ENCODE measurements around the gene FHOD3. TPM values are rescaled to one million over a fixed set of nuclear protein-coding genes. Genes with fewer than 3 reads are reported as not detected.

The FHOD3 gene
- total RNA-seq, 1 donor from 2014 or later: 347 TPM

- DNase-seq (no peak), ATAC-seq (peak; percentile 23)
- intact Hi-C loops (cut with micrococcal nuclease): no loop called here
Observed at GRCh38 chr18:36312806-36313395, 15.4 kb downstream of the FHOD3 start.

- intact Hi-C loops (cut with micrococcal nuclease): no loop called here
- ATAC-seq (peak; percentile 25), DNase-seq (no peak)
Observed at GRCh38 chr18:36314098-36314497, 16.6 kb downstream of the FHOD3 start.

GRCh38 chr18:36314754-36315153 lies 17.2 kb downstream of the FHOD3 start:
- ATAC-seq (no peak), DNase-seq (no peak)
- intact Hi-C loops (cut with micrococcal nuclease): no loop called here

DNA sequence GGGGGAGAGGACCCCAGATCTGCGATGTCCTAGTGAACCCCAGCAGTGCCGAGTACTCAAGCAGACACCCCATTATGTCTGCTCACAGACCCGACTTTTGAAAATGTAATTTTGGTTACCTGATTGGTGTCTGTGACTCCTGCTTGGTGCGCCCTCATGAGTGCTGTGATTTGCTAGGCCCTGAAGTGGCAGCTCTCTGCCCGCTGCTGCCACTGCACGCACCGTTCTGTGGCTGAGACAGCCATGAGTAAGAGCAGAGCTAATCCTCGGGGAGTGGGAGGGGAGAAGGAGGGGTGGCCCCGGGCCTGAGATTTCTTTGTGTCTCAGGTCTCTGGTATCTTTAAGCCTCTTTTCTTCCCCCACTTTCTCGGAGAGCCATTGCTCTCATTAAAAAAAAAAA lies 18.2 kb downstream of the FHOD3 start:
- DNase-seq (peak; percentile 50), ATAC-seq (peak; percentile 86)
- intact Hi-C loops (cut with micrococcal nuclease): no loop called here

GRCh38 chr18:36316246-36316645 lies 18.7 kb downstream of the FHOD3 start:
- intact Hi-C loops (cut with micrococcal nuclease): no loop called here
- no peak for ATAC-seq
- DNase-seq: no peak

GRCh38 chr18:36321658-36322407 lies 24.3 kb downstream of the FHOD3 start:
- peak; percentile 35 for ATAC-seq
- intact Hi-C loops (cut with micrococcal nuclease): no loop called here

GRCh38 chr18:36322408-36322728 lies 24.9 kb downstream of the FHOD3 start:
- intact Hi-C loops (cut with micrococcal nuclease): no loop called here
- no peak for ATAC-seq

More at GRCh38 chr18:36321658-36322407, 24.3 kb downstream of the FHOD3 start:
- no peak for DNase-seq

GRCh38 chr18:36322734-36323133 lies 25.2 kb downstream of the FHOD3 start:
- DNase-seq (no peak), ATAC-seq (peak; percentile 20)
- intact Hi-C loops (cut with micrococcal nuclease): no loop called here

More at GRCh38 chr18:36322408-36322728, 24.9 kb downstream of the FHOD3 start:
- no peak for DNase-seq

DNA sequence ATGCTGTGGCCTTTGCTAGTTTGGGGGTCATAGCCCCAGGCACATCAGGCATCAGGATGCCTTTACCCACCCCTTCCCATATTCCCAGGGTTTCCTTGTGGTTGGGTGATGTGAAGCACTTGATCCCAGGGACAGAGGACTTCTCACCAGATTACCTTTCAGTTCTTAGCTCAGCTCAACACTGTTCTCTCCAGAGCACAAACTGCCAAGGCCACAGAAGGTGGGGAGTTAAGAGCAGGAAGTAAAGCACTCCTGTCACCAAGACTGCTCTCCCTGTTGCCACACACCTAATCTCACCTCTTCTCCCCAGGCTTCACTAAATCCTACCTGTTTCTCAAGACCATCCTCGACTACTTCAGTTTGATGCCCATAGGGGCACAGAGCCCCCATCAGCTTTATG lies 25.9 kb downstream of the FHOD3 start:
- no peak for DNase-seq
- intact Hi-C loops (cut with micrococcal nuclease): no loop called here
- no peak for ATAC-seq

DNA sequence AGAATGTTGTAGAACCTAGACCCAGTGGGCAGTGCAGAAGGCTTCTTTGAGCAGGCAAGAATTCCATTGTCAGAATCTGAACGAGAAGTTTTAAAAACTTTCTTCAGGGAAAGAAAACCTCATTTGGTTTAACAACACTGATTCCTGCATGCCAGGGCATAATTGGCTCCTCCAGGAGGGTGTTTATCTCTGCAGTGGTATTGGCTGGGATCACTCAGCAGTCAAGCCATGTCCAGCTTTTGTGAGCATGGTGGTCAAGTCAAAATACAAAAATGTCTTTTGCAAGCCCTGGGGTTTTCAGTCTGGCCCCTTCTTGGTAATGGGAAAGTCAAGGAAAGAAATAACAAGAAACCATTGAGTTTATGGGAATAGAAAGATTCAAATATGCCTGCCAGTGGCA lies 28.3 kb downstream of the FHOD3 start:
- no peak for DNase-seq
- intact Hi-C loops (cut with micrococcal nuclease): no loop called here
- ATAC-seq: no peak

DNA sequence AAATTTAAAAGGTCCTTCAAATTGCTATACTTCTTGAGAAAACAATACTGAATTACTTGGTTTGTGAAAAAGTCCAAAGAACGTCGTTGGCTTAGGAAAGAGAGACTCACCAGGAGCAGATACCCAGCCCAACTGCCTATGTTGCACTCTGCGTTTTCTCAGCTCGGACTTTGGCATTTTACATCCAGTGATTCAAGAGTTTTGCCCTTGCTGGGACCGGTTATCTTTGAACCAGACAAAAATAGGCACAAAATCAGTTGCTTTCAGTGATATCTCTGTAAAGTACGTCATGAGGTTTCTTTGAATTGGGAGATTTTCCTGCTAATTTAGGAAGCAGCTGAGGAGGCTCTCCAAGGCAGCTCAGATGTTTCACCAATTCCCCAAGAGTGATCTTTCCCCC lies 29.3 kb downstream of the FHOD3 start:
- DNase-seq (no peak), ATAC-seq (peak; percentile 65)
- intact Hi-C loops (cut with micrococcal nuclease): no loop called here

GRCh38 chr18:36327352-36328316 lies 30.1 kb downstream of the FHOD3 start:
- ATAC-seq (peak; percentile 80), DNase-seq (no peak)

DNA sequence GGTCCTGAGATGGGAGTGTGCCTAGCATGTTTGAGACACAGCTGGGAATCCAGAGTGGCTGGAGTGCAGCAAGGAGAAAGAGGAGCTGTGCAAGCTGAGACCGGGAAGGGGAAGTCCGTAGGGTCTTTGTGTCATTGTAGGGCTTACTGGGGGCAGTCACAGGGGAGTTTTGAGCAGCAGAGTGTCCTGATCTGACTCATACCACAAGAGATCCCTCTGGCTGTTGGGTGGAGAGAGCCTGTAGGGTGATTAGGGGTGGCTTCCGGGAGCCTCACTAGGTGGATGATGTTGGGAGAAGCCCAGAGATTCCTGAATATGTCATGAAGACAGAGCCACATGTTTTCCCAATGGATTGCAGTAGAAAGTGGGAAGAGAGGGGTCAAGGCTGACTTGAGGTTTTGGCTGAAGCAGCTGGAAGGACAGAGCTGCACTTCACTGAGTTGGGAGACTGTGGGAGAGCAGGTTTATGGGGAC lies 30.9 kb downstream of the FHOD3 start:
- peak; percentile 1 for ATAC-seq
- DNase-seq: no peak

More at GRCh38 chr18:36327352-36328316, 30.1 kb downstream of the FHOD3 start:
- intact Hi-C loops (cut with micrococcal nuclease): no loop called here

DNA sequence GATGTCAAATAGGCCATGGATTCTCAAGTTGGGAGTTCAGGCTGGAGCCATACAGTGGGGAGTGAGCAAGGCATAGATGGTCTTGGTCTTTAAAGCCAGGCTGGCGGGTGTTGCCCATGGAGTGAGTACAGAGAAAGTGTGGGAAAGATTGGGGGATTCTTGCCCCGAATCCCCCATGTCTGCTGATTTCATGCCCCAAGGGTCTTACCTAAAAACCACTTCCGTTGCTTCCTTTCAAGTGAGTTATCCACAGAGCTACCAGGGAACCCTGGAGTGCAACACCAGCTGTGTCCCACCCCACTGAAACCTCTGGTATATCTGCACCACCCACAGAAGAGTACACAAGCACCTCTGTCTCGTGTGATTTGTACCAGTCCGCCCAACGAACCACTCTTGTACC lies 31.4 kb downstream of the FHOD3 start:
- no peak for ATAC-seq
- intact Hi-C loops (cut with micrococcal nuclease): no loop called here

More for the DNA sequence above, 30.9 kb downstream of the FHOD3 start:
- intact Hi-C loops (cut with micrococcal nuclease): no loop called here

DNA sequence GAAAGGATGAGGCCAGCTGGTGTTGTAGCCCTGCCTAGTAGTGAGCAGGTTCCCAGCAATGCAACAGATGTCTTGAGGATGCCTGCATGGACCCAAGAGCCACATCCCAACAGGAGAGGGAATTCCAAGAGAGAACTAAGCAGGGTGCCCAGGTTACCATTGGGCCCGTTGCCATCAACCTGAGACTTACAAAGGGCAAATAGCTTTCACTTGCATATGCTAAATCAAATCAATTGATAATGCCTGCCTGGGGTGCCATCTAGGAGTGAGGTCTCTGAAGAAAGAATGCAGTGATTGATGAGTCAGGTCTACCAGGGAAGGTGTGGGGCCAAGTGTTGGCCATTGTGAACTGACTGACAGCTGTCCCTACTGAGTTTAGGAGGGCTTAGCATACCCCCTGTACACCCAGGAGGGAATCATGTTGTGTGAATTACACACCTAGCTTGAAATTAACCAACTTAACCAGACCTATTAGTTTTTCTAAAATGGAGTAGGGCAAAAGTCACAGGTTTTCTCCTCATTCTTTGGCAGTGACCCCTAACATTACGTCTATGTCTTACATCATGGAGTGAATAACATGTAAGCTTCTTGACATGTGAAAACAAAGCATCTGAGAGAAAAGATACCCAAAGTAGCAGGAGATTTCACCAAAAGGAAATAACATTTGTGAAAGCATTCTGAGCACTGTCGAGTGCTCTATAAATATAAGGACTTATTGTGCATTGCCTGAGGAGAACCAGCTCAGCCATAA lies 32.3 kb downstream of the FHOD3 start:
- ATAC-seq (no peak), DNase-seq (no peak)
- intact Hi-C loops (cut with micrococcal nuclease): no loop called here

More for the DNA sequence above, 31.4 kb downstream of the FHOD3 start:
- DNase-seq: no peak

DNA sequence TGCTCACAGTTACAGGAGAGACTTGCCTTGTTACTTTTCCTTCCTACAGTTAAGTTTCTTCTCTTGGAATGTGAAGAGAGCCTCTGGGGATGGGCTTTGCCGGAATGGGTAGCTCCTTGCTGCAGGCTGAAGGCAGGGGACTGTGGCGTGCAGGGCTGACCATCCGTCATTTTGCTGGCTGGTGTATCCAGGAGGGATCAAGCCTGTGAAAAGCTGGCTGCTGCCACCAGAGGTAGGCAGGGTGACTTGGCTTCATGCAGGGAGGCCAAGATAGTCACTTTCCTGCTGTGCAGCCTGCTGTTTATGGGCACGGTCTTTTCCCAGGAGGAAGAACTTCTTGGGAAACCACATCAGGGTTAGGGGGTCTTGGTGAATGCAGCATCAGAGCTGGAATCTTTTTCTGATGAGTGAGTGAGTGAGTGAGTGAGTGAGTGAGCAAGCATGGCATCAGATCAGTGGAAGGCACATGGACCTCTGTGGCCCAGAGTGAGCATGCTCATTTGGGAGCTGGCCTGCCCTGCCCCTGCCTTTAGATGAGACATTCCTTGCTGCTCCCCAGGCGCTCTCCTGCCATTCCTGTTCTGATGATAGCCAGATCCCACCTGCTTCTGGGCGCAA lies 33.0 kb downstream of the FHOD3 start:
- ATAC-seq: no peak
- intact Hi-C loops (cut with micrococcal nuclease): no loop called here

DNA sequence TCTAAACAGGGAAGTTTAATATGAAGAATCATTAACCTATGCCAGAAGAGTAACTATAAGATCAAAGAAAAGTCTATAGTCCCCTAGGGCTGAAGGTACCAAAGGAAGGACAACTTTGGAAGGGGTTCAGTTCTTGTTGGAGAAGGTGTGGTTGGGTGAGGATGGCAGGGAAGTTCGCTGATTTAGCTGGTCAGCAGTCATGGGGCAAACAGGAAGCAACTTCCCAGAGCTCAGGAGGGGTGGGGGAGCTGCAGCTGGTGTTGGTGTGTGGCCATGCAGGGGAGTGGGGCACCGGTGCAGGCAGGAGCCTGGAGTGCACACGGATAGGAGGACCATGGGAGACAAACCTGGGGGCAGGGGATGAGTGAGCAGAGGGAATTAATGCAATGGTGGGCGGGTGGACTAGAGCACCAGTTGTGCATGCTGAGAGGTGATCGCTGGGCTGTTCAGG lies 34.0 kb downstream of the FHOD3 start:
- no peak for ATAC-seq
- intact Hi-C loops (cut with micrococcal nuclease): no loop called here
- no peak for DNase-seq

More for the DNA sequence above, 33.0 kb downstream of the FHOD3 start:
- no peak for DNase-seq

DNA sequence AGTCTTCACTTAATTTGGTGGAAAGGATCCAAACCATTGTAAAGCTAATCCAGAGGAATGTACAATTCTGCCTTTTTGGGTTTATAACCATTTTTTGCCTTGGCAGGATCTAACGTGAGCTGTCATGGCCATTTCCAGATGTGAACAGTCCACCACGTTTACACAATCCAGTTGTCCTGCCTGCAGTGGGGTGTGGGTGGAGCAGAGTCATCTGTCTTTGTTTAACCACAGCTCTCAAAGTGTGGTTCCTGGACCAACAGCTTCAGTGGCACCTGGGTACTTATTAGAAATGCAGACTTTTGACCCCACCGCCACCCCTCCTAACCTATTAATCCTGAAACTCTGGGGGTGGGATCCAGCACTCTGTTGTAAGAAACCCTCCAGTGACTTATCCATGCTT lies 35.9 kb downstream of the FHOD3 start:
- ATAC-seq: no peak
- intact Hi-C loops (cut with micrococcal nuclease): no loop called here
- no peak for DNase-seq

- DNase-seq (no peak), ATAC-seq (peak; percentile 7)
- intact Hi-C loops (cut with micrococcal nuclease): no loop called here
Observed at GRCh38 chr18:36334798-36335197, 37.3 kb downstream of the FHOD3 start.
